Duodenal mucosa (tissue), 2 donors: Measurements from ENCODE around the gene CCR7.

Experiments
- H3K27ac ChIP-seq: one replicate; pipeline ENCODE4 v1.7.0; 2013; ENCODE audit warnings: low read depth, low read length
- H3K27me3 ChIP-seq, 2 donors: one replicate each; pipeline ENCODE4 v1.7.0; 2013; ENCODE audit warnings: low read length in 2 of 2, control low read depth in 1 of 2; ENCODE audit not compliant: insufficient read depth in 2 of 2, control insufficient read depth in 1 of 2
- H3K36me3 ChIP-seq, 2 donors: one replicate each; pipeline ENCODE4 v1.7.0; 2013; ENCODE audit warnings: low read length in 2 of 2, control low read depth in 1 of 2; ENCODE audit not compliant: insufficient read depth in 2 of 2, control insufficient read depth in 1 of 2
- H3K4me1 ChIP-seq, 2 donors: one replicate each; pipeline ENCODE4 v1.7.0; 2013; ENCODE audit warnings: low read length in 2 of 2, control low read depth in 1 of 2; ENCODE audit not compliant: insufficient read depth in 2 of 2, control insufficient read depth in 1 of 2
- H3K4me3 ChIP-seq, 2 donors: one replicate each; pipeline ENCODE4 v1.7.0; 2013; ENCODE audit warnings: low read length in 2 of 2, low read depth in 1 of 2
- H3K9ac ChIP-seq, 2 donors: one replicate each; pipeline ENCODE4 v1.7.0; 2013; ENCODE audit warnings: low read length in 2 of 2, low read depth in 1 of 2
- H3K9me3 ChIP-seq, 2 donors: one replicate each; pipeline ENCODE4 v1.7.0; 2013; ENCODE audit warnings: low read length in 2 of 2, control low read depth in 1 of 2; ENCODE audit not compliant: control insufficient read depth in 1 of 2

The CCR7 gene

GRCh38 chr17:40539711-40540411 is 25.4 kb downstream of the CCR7 start:
- H3K4me1 ChIP-seq, result peaks cover 51 to 57% of the 10 kb centered on the region in 2 donors
- H3K9me3 ChIP-seq, result no peaks in the 10 kb centered on the region
- H3K36me3 ChIP-seq, result no peaks in the 10 kb centered on the region
- no peak overlapping the region for H3K9ac ChIP-seq
- no peak overlapping the region for H3K27ac ChIP-seq
- no peaks in the 10 kb centered on the region for H3K27me3 ChIP-seq
- H3K4me3 ChIP-seq, result no peak overlapping the region

- no peak overlapping the region for H3K27ac ChIP-seq
- H3K9ac ChIP-seq, result no peak overlapping the region
- H3K4me3 ChIP-seq, result no peak overlapping the region
- H3K36me3 ChIP-seq, result no peaks in the 10 kb centered on the region
- H3K27me3 ChIP-seq, result no peaks in the 10 kb centered on the region
- peaks cover 58 to 59% of the 10 kb centered on the region in 2 donors for H3K4me1 ChIP-seq
- no peaks in the 10 kb centered on the region for H3K9me3 ChIP-seq
Observed at GRCh38 chr17:40538936-40539705, 26.2 kb downstream of the CCR7 start.

GRCh38 chr17:40538019-40538935 is 27.0 kb downstream of the CCR7 start:
- H3K4me3 ChIP-seq, result no peak overlapping the region
- no peaks in the 10 kb centered on the region for H3K36me3 ChIP-seq
- peaks cover 62 to 64% of the 10 kb centered on the region in 2 donors for H3K4me1 ChIP-seq
- H3K9me3 ChIP-seq, result no peaks in the 10 kb centered on the region
- H3K9ac ChIP-seq, result no peak overlapping the region
- H3K27ac ChIP-seq, result no peak overlapping the region
- no peaks in the 10 kb centered on the region for H3K27me3 ChIP-seq

- no peak overlapping the region for H3K4me3 ChIP-seq
- no peaks in the 10 kb centered on the region for H3K36me3 ChIP-seq
- H3K9ac ChIP-seq, result no peak overlapping the region
- peak overlapping the region; percentile 46 for H3K27ac ChIP-seq
- H3K9me3 ChIP-seq, result no peaks in the 10 kb centered on the region
- H3K4me1 ChIP-seq, result peaks cover 62 to 67% of the 10 kb centered on the region in 2 donors
- no peaks in the 10 kb centered on the region for H3K27me3 ChIP-seq
Observed at GRCh38 chr17:40536295-40537171, 28.7 kb downstream of the CCR7 start.

- Histone ChIP-seq H3K4me1 (peaks cover 55 to 63% of the 10 kb centered on the region in 2 donors), H3K27me3 (no peaks in the 10 kb centered on the region), H3K9ac (no peak overlapping the region), H3K27ac (peak overlapping the region; percentile 39), H3K4me3 (no peak overlapping the region), H3K9me3 (no peaks in the 10 kb centered on the region), H3K36me3 (no peaks in the 10 kb centered on the region)
Observed at GRCh38 chr17:40535924-40536294, 29.4 kb downstream of the CCR7 start.

- Histone ChIP-seq H3K27ac (no peak overlapping the region), H3K4me1 (peaks cover 51 to 58% of the 10 kb centered on the region in 2 donors), H3K4me3 (no peak overlapping the region), H3K9me3 (no peaks in the 10 kb centered on the region), H3K9ac (no peak overlapping the region), H3K27me3 (no peaks in the 10 kb centered on the region), H3K36me3 (no peaks in the 10 kb centered on the region)
Observed at GRCh38 chr17:40535438-40535837, 29.8 kb downstream of the CCR7 start.

GRCh38 chr17:40534371-40535189 is 30.7 kb downstream of the CCR7 start:
- Histone ChIP-seq H3K27ac (no peak overlapping the region), H3K9me3 (no peaks in the 10 kb centered on the region), H3K27me3 (no peaks in the 10 kb centered on the region), H3K36me3 (no peaks in the 10 kb centered on the region), H3K9ac (no peak overlapping the region), H3K4me3 (no peak overlapping the region), H3K4me1 (peaks cover 44 to 51% of the 10 kb centered on the region in 2 donors)

GRCh38 chr17:40533896-40534295 is 31.4 kb downstream of the CCR7 start:
- Histone ChIP-seq H3K4me1 (peaks cover 42 to 51% of the 10 kb centered on the region in 2 donors), H3K4me3 (no peak overlapping the region), H3K9ac (no peak overlapping the region), H3K27me3 (no peaks in the 10 kb centered on the region), H3K27ac (peak overlapping the region; percentile 15), H3K36me3 (no peaks in the 10 kb centered on the region), H3K9me3 (no peaks in the 10 kb centered on the region)
